ENCODE results near the gene UBR4. TPM values are rescaled to one million over a fixed set of nuclear protein-coding genes. Genes with fewer than 3 reads are reported as not detected.
"Not testable (repeated sequence)": the region's sequence is repeated elsewhere in the genome, so short reads cannot be mapped to it uniquely, and the experiment has no call there.

Gene UBR4
- 100 to 1,000 TPM; 109 to 110 TPM for total RNA-seq

DNA sequence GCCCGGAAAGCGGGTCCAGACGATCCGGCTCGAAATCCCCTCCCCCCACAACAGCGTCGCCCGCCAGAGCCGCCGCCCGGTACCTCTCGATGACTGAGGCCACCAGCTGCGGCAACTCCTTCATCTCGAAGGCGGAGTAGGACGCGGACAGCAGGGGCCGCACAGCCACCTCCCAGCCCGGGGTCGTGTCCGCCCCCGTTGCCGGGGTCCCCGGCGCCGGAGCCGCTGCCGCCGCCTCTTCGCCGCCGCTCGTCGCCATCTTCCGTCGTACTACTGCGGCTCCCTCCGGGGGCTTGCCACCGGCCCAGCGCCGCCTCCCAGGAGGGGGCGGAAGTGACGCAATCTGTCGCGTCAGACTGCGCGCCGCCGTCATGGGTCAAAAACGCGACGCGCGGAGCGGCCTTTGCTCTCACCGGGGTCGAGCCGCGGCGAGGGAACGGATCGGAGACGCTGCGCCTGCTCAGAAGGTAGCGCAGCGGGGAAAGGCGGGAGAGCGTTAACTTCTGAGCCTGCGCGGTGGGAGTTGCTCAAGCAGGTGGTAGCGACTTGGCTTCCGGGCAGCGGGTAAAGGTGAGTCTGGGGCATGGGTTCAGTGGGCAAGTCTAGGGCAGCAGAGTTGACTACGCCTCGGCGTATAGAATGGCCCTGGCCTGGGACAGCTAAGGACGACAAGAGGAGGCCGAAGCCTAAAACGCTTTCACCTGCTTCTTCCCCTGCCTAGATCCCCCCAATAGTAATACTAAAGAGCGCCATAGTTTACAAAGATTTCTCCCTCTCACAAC lies at the start of gene UBR4:
TSS of gene UBR4 (minus strand) at position 277 of the 782 bp plus-strand sequence. CDS start at position 259, 18 bp downstream.
- H3K36me3 Mint-ChIP-seq, result peaks cover 56% of the 10 kb centered on the region
- H3K9me3 Mint-ChIP-seq, result no peaks in the 10 kb centered on the region
- H3K27me3 Mint-ChIP-seq, result no peaks in the 10 kb centered on the region
- peak within 1 kb of the TSS; percentile 96 for H3K4me3 Mint-ChIP-seq
- peaks cover 54% of the 10 kb centered on the region for H3K4me1 Mint-ChIP-seq
- peak within 1 kb of the TSS; percentile 96 for H3K27ac Mint-ChIP-seq
- DNase-seq, result peak; percentile 99

DNA sequence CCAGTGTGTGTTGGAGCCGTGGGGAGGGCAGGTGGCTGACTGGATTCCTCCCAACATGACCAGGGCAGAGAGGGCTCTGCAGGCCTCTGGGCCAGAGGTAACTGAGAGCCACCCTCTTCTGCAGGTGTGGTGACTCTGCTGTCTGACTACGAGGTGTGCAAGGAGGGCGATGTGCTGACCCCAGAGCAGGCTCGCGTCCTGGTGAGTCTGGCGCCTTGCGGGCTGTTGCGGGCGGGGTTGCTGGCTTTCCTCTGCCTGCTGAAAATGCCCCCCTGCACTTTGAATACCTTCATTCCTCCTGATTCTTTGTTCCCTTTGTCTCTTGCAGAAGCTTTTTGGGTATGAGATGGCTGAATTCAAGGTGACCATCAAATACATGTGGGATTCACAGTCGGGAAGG lies 48.3 kb upstream of the UBR4 start:
- Mint-ChIP-seq H3K9me3 (no peaks in the 10 kb centered on the region), H3K36me3 (peaks cover 25% of the 10 kb centered on the region), H3K27ac (no peak overlapping the region), H3K4me3 (no peak overlapping the region), H3K4me1 (peaks cover 28% of the 10 kb centered on the region), H3K27me3 (no peaks in the 10 kb centered on the region)
- DNase-seq, result no peak

GRCh38 chr1:19257178-19257914 lies 47.3 kb upstream of the UBR4 start:
- H3K4me3 Mint-ChIP-seq, result no peak overlapping the region
- peaks cover 35% of the 10 kb centered on the region for H3K4me1 Mint-ChIP-seq
- no peaks in the 10 kb centered on the region for H3K9me3 Mint-ChIP-seq
- peak overlapping the region; percentile 74 for H3K27ac Mint-ChIP-seq
- no peak for DNase-seq
- peaks cover 34% of the 10 kb centered on the region for H3K36me3 Mint-ChIP-seq
- H3K27me3 Mint-ChIP-seq, result no peaks in the 10 kb centered on the region

GRCh38 chr1:19256301-19256700 lies 46.2 kb upstream of the UBR4 start:
- peak overlapping the region; percentile 74 for H3K27ac Mint-ChIP-seq
- peaks cover 35% of the 10 kb centered on the region for H3K4me1 Mint-ChIP-seq
- DNase-seq, H3K4me3 Mint-ChIP-seq, H3K9me3 Mint-ChIP-seq, H3K27me3 Mint-ChIP-seq: not testable (repeated sequence)
- H3K36me3 Mint-ChIP-seq, result peaks cover 37% of the 10 kb centered on the region

GRCh38 chr1:19255288-19255687 lies 45.2 kb upstream of the UBR4 start:
- H3K4me1 Mint-ChIP-seq, result peaks cover 39% of the 10 kb centered on the region
- no peak overlapping the region for H3K4me3 Mint-ChIP-seq
- H3K9me3 Mint-ChIP-seq, result no peaks in the 10 kb centered on the region
- no peaks in the 10 kb centered on the region for H3K27me3 Mint-ChIP-seq
- H3K36me3 Mint-ChIP-seq, result peaks cover 41% of the 10 kb centered on the region
- DNase-seq, result no peak
- H3K27ac Mint-ChIP-seq, result no peak overlapping the region

- Mint-ChIP-seq H3K4me1 (peaks cover 41% of the 10 kb centered on the region), H3K9me3 (no peaks in the 10 kb centered on the region), H3K4me3 (no peak overlapping the region), H3K27me3 (no peaks in the 10 kb centered on the region), H3K27ac (peak overlapping the region; percentile 29), H3K36me3 (peaks cover 38% of the 10 kb centered on the region)
- no peak for DNase-seq
Observed at GRCh38 chr1:19254416-19254815, 44.4 kb upstream of the UBR4 start.

- Mint-ChIP-seq H3K27me3 (no peaks in the 10 kb centered on the region), H3K4me3 (peak within 1 kb of the TSS; percentile 98), H3K9me3 (no peaks in the 10 kb centered on the region), H3K36me3 (peaks cover 26% of the 10 kb centered on the region), H3K4me1 (peaks cover 38% of the 10 kb centered on the region), H3K27ac (peak within 1 kb of the TSS; percentile 99)
- peak; percentile 94 for DNase-seq
Observed at GRCh38 chr1:19251305-19252196, 41.5 kb upstream of the UBR4 start, which contains the start of the genes EMC1 and MRTO4. Gene EMC1, minus strand, starts transcription at chr1:19251524. Its CDS starts 15 bp downstream, at chr1:19251509. Gene MRTO4, plus strand, starts transcription at chr1:19251805. Its CDS starts 31 bp downstream, at chr1:19251836.

GRCh38 chr1:19250629-19251304 lies 40.7 kb upstream of the UBR4 start:
- no peak for DNase-seq

DNA sequence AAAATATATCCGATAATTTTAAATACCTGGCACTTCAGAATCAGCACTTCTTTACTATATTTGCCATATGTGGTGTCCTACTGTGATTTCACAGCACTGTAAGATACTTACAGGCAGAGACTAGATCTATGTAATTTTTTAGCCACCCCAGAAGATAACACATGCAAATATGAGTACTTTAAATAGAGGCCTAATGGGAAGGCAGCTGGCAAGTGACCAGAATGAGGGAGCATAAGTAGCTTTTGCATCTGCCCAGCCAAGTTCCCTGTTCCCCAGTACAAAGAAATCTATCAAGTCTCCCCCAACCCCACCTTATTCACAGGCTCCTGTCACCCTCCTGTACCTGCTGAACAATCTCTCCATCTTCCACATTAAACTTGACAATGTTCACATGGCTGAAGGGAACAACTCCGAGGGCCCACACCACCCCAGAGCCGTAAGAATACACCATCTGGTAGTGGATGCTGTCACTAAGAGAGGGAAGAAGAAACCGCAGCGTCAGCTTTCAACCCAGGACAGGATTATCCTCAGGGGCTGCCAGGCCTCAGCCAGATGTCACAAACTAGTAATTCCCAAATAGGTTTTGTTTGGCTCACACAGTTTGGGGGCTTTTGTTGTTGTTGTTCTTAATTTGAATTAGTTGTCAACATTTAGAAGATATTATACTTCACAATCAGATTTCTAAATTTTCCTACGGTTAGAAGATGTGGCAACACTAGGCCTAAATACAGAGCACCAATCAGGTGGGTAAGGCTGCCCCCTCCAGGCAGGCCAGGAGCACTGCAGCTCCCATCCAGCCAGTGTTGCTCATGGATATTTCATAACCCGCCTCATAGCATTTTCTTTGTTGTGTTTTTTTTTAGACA lies 30.8 kb upstream of the UBR4 start:
- DNase-seq, result peak; percentile 66
- H3K9me3 Mint-ChIP-seq, result no peaks in the 10 kb centered on the region
- peak overlapping the region; percentile 25 for H3K27ac Mint-ChIP-seq
- no peak overlapping the region for H3K4me3 Mint-ChIP-seq
- H3K4me1 Mint-ChIP-seq, result peaks cover 3% of the 10 kb centered on the region
- H3K27me3 Mint-ChIP-seq, result no peaks in the 10 kb centered on the region
- H3K36me3 Mint-ChIP-seq, result peaks cover 23% of the 10 kb centered on the region

More at GRCh38 chr1:19250629-19251304, 40.7 kb upstream of the UBR4 start:
- Mint-ChIP-seq H3K4me3 (peak overlapping the region; percentile 98), H3K36me3 (peaks cover 26% of the 10 kb centered on the region), H3K27me3 (no peaks in the 10 kb centered on the region), H3K4me1 (peaks cover 33% of the 10 kb centered on the region), H3K27ac (peak overlapping the region; percentile 99), H3K9me3 (no peaks in the 10 kb centered on the region)

GRCh38 chr1:19239876-19240275 lies 29.8 kb upstream of the UBR4 start:
- peaks cover 21% of the 10 kb centered on the region for H3K36me3 Mint-ChIP-seq
- no peaks in the 10 kb centered on the region for H3K9me3 Mint-ChIP-seq
- H3K4me1 Mint-ChIP-seq, result peaks cover 3% of the 10 kb centered on the region
- no peak overlapping the region for H3K27ac Mint-ChIP-seq
- H3K4me3 Mint-ChIP-seq, result no peak overlapping the region
- no peaks in the 10 kb centered on the region for H3K27me3 Mint-ChIP-seq
- DNase-seq, result no peak

GRCh38 chr1:19234224-19234623 lies 24.2 kb upstream of the UBR4 start:
- peaks cover 13% of the 10 kb centered on the region for H3K36me3 Mint-ChIP-seq
- no peaks in the 10 kb centered on the region for H3K4me1 Mint-ChIP-seq

GRCh38 chr1:19232524-19232846 lies 22.4 kb upstream of the UBR4 start:
- Mint-ChIP-seq H3K27me3 (no peaks in the 10 kb centered on the region), H3K27ac (no peak overlapping the region), H3K9me3 (no peaks in the 10 kb centered on the region), H3K4me1 (no peaks in the 10 kb centered on the region), H3K4me3 (no peak overlapping the region), H3K36me3 (peaks cover 14% of the 10 kb centered on the region)
- no peak for DNase-seq

More at GRCh38 chr1:19234224-19234623, 24.2 kb upstream of the UBR4 start:
- Mint-ChIP-seq H3K27me3 (no peaks in the 10 kb centered on the region), H3K4me3 (no peak overlapping the region), H3K27ac (no peak overlapping the region), H3K9me3 (no peaks in the 10 kb centered on the region)
- DNase-seq, result no peak

- H3K4me3 Mint-ChIP-seq, H3K27ac Mint-ChIP-seq, H3K4me1 Mint-ChIP-seq, H3K27me3 Mint-ChIP-seq, H3K9me3 Mint-ChIP-seq, DNase-seq: not testable (repeated sequence)
- H3K36me3 Mint-ChIP-seq, result peaks cover 12% of the 10 kb centered on the region
Observed at GRCh38 chr1:19231736-19232523, 21.9 kb upstream of the UBR4 start.

Measured in activated naive CD8-positive, alpha-beta T cell treated with anti-CD3 and anti-CD28 coated beads for 36 hours (primary cell).